ENCODE data around the gene GGA3. TPM values are rescaled to one million over a fixed set of nuclear protein-coding genes. Genes with fewer than 3 reads are reported as not detected.

The GGA3 gene
- total and polyA plus RNA-seq, 4 donors, result 4.6 to 17.3 (median 9.2) TPM

DNA sequence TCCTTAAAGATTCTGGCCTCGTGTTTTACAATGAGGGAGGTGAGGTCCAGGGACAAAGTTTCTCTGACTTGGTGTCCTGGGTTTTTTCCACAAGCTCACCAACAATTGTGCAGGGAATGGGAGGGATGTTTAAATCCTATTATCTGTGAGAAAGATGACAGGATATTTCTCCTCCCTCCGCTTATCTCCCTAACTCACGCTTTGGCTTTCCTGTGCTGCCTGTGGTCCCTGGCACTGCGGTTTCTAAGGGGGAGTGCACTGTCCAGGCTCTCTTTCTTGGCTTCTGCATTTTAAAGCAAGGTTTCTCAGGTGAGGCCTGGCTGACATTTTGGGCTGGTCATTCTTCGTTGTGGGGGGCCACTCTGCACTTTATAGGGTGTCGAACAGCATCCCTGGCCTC is 16.4 kb downstream of the GGA3 start:
- DNase-seq (ENCODE audit: low spot score), result no peak
- peaks cover 12 to 65% (median 33%) of the 10 kb centered on the region in 4 donors for H3K36me3 ChIP-seq (ENCODE audit: control insufficient read depth in 4 of 4, insufficient read depth in 3 of 4, low read depth in 1 of 4, low read length in 3 of 4)
- no peaks in the 10 kb centered on the region for H3K9me3 ChIP-seq (ENCODE audit: control insufficient read depth in 4 of 4, low read length in 3 of 4)
- H3K27me3 ChIP-seq (ENCODE audit: control insufficient read depth in 4 of 4, insufficient read depth in 4 of 4, low read length in 3 of 4), result no peaks in the 10 kb centered on the region
- no peak overlapping the region for H3K4me3 ChIP-seq (ENCODE audit: low read depth in 1 of 3, low read length in 3 of 3)
- peaks cover 0 to 2% (median 0%) of the 10 kb centered on the region in 4 donors for H3K4me1 ChIP-seq (ENCODE audit: control insufficient read depth in 4 of 4, insufficient read depth in 4 of 4, low read length in 3 of 4)
- no peak overlapping the region for H3K27ac ChIP-seq (ENCODE audit: low read depth in 1 of 2, low read length in 2 of 2)
- 90% methylated on average over 6 of the region's 6 CpGs for WGBS
- TF ChIP-seq, protein P1, sequence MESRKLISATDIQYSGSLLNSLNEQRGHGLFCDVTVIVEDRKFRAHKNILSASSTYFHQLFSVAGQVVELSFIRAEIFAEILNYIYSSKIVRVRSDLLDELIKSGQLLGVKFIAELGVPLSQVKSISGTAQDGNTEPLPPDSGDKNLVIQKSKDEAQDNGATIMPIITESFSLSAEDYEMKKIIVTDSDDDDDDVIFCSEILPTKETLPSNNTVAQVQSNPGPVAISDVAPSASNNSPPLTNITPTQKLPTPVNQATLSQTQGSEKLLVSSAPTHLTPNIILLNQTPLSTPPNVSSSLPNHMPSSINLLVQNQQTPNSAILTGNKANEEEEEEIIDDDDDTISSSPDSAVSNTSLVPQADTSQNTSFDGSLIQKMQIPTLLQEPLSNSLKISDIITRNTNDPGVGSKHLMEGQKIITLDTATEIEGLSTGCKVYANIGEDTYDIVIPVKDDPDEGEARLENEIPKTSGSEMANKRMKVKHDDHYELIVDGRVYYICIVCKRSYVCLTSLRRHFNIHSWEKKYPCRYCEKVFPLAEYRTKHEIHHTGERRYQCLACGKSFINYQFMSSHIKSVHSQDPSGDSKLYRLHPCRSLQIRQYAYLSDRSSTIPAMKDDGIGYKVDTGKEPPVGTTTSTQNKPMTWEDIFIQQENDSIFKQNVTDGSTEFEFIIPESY (IDR thresholded peaks at IDR 0.05), result no peak
- TF ChIP-seq HNF4G (IDR thresholded peaks at IDR 0.05) (no peak), CTCF (IDR thresholded peaks at IDR 0.05; ENCODE audit: low read depth, low read length, missing input control) (no peak), JUND (IDR thresholded peaks at IDR 0.05) (no peak), TAF1 (conservative IDR thresholded peaks at IDR 0.05) (no peak), GABPA (IDR thresholded peaks at IDR 0.05 in 1 of 2, conservative IDR thresholded peaks at IDR 0.05 in 1 of 2) (no peak), EGR1 (IDR thresholded peaks at IDR 0.05; ENCODE audit: low read depth in 2 of 2) (no peak), YY1 (IDR thresholded peaks at IDR 0.05) (no peak), MAX (IDR thresholded peaks at IDR 0.05) (no peak), FOXA1 (IDR thresholded peaks at IDR 0.05) (no peak), REST (IDR thresholded peaks at IDR 0.05) (no peak), ATF3 (IDR thresholded peaks at IDR 0.05) (no peak), NR2F2 (IDR thresholded peaks at IDR 0.05) (no peak), SP1 (IDR thresholded peaks at IDR 0.05) (no peak), RXRA (IDR thresholded peaks at IDR 0.05) (no peak), FOXA2 (IDR thresholded peaks at IDR 0.05) (no peak)
- no peak overlapping the region for H3K9ac ChIP-seq (ENCODE audit: low read depth in 1 of 2, low read length in 2 of 2)

All from liver (tissue), 9 donors.